RWPE1 (cell line): ENCODE data around the gene ANKRD33B.

Experiments used
- CTCF ChIA-PET: fragments of 350-600 bp; sonication (Branson Sonifier 250); formaldehyde crosslinking; extraction: SDS; loops from one replicate; lab custom pipeline; 2021; lab: Yijun Ruan, JAX
- POLR2A ChIA-PET: fragments of 400-600 bp; formaldehyde crosslinking; extraction: SDS; loops from one replicate; lab custom pipeline; 2020; ENCODE audit warnings: antibody characterized with exemption; ENCODE audit not compliant: low non-redundant PET; lab: Yijun Ruan, JAX
- DNase-seq: peaks from one replicate; pipeline ENCODE4 v3.0.0; 2012; ENCODE audit warnings: low spot score
- H3K27ac ChIP-seq: fragments of 450-650 bp; 2 replicates; pipeline ENCODE4 v1.5.1; 2017
- TF ChIP-seq, protein P1 (sequence below): fragments of 450-650 bp; conservative IDR thresholded peaks from 2 replicates; pipeline ENCODE4 v1.5.1; 2017; ENCODE audit warnings: low read depth, mild to moderate bottlenecking

Gene ANKRD33B

DNA sequence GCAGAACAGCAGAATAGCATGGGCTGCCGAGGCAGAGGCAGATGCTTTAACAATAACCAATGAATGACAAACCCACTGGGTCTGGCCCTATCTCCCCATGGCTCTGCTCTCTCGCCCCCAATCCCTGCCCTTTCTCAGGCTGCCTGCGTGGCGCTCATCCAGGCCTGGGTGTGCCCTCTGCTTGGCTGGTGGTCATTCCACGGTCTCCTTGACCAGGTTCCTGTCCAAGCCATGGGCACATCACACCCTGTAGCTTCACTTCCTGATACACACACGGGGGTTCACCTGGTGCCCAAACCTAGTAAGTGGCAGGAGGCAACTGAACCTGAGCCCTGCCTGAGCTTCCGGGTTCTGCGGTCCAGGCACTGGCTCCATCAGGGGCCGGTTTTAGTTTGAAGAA is 109.5 kb downstream of the ANKRD33B start:
- DNase-seq, result no peak
- ChIA-PET CTCF (no interaction called here), POLR2A (no interaction called here)
- no peak overlapping the region for H3K27ac ChIP-seq
- TF ChIP-seq, protein P1, sequence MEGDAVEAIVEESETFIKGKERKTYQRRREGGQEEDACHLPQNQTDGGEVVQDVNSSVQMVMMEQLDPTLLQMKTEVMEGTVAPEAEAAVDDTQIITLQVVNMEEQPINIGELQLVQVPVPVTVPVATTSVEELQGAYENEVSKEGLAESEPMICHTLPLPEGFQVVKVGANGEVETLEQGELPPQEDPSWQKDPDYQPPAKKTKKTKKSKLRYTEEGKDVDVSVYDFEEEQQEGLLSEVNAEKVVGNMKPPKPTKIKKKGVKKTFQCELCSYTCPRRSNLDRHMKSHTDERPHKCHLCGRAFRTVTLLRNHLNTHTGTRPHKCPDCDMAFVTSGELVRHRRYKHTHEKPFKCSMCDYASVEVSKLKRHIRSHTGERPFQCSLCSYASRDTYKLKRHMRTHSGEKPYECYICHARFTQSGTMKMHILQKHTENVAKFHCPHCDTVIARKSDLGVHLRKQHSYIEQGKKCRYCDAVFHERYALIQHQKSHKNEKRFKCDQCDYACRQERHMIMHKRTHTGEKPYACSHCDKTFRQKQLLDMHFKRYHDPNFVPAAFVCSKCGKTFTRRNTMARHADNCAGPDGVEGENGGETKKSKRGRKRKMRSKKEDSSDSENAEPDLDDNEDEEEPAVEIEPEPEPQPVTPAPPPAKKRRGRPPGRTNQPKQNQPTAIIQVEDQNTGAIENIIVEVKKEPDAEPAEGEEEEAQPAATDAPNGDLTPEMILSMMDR, result no peak

DNA sequence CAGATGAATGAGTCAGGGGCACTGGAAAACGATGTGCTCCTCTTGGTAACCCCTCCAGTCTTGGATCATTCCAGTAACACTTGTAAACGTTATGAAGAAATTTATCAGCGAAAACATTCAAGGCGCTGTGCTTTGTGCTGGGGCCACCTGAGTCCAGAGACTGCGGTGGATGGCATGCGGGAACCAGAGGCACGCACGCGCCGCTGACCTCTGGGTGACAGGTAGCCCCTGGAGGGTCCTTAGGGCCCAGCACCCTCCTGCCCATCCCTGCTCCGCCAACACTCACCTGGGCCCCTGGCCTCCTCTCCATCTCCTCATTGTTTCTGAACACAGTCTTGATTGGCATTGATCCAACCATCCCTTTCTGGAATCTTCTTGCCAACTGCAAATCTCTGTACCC is 110.2 kb downstream of the ANKRD33B start:
- no peak overlapping the region for H3K27ac ChIP-seq
- no peak for DNase-seq
- CTCF ChIA-PET, result no interaction called here
- TF ChIP-seq, protein P1, result no peak
- POLR2A ChIA-PET, result no interaction called here

DNA sequence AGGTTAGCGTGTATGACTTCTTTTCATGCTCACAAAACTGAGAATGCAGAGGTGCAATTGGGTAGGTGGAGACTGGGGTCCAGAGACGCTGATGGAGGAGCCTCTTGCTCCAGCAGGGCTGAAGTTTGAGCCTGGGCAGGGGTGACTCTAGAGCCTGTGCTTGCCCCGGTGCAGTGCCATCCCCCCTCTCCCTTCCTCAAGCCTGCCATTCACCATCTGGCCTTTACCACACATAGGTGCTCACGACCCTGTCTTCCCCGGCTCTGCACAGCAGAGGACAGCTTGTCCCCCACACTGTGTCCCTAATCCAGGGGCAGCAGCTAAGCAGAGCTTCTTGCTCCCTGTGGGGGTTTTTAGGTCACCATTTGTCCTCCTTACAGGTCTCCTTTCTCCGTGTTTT is 110.7 kb downstream of the ANKRD33B start:
- no peak overlapping the region for H3K27ac ChIP-seq

DNA sequence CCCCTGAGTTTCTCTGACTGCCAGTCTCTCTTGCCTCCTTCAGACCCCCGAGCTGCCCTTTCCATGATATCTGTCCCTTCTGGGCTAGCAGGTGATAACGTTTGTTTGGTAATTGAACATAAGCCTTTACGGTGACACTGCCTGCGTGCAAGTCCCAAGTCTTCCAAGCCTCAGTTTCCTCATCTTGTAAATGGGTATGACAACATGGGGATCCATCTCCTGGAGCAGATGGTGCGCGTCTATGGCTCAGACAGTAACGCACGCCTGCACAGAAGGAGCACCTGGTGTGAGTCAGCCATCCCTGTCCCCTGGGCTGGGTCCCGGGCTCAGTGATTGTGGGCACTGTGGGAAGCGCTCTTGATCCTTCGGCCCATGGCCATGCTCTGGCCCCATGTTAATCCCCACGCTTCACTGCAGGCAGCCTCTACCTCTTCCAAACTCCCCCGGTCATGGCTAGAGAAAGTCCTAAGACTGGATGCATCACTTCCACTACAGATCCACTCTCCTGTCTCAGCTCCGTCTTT is 111.4 kb downstream of the ANKRD33B start:
- ChIA-PET POLR2A (no interaction called here), CTCF (interaction anchor here (0.6 kb wide), 1 partner anchor 1289 kb away, joined by 7 read pairs; no protein-coding TSS in a partner anchor)

More for the DNA sequence above, 110.7 kb downstream of the ANKRD33B start:
- CTCF ChIA-PET, result no interaction called here
- POLR2A ChIA-PET, result no interaction called here
- DNase-seq, result no peak
- TF ChIP-seq, protein P1, result no peak

DNA sequence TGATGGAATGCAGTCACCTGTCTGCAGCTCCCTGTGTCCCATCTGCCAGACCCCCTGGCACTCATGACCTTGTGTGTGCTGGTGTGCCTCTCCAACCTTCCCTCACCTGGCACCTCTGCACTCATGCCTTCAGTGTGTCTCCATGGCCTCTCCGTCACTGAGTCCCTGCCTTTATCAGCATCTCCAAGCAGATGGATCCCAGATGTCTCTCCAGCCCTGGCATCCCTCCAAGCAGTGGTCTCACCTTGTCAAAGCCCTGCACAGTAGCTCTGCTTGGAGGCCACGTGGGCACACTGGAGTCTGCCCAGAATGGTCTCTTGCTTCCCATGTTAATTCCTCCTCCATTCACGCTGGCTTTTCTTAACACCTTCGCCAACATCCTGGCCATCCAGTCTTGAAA is 112.4 kb downstream of the ANKRD33B start:
- ChIA-PET CTCF (no interaction called here), POLR2A (no interaction called here)

More for the DNA sequence above, 111.4 kb downstream of the ANKRD33B start:
- DNase-seq, result no peak
- TF ChIP-seq, protein P1, result no peak
- no peak overlapping the region for H3K27ac ChIP-seq

DNA sequence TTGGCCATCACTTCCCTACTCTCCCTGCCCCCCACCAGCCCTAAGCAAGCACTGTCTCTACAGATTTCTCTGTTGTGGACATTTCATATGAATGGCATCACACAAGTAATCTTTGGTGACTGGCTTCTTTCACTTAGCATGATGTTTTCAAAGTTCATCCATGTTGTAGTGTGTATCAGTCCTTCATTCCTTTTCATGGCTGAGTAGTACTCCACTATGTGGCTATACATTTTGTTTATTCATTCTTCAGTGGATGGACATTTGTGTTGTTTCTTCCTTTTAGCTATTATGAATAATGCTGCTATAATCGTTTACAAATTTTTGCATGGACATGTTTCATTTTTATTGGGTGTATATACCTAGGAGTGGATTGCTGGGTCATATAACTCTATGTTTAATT is 113.1 kb downstream of the ANKRD33B start:
- no peak overlapping the region for H3K27ac ChIP-seq
- CTCF ChIA-PET, result interaction anchor here (0.6 kb wide), 1 partner anchor 410 kb away, joined by 3 read pairs; no protein-coding TSS in a partner anchor
- POLR2A ChIA-PET, result no interaction called here
- no peak for DNase-seq
- TF ChIP-seq, protein P1, result no peak

More for the DNA sequence above, 112.4 kb downstream of the ANKRD33B start:
- TF ChIP-seq, protein P1, result no peak
- no peak for DNase-seq
- no peak overlapping the region for H3K27ac ChIP-seq
